ENCODE results near the gene ARHGAP42. TPM values are rescaled to one million over a fixed set of nuclear protein-coding genes. Genes with fewer than 3 reads are reported as not detected.

The ARHGAP42 gene
- total and polyA plus RNA-seq, 2 of the 4 experiments (the other 2 are of a cell fraction) = 2.9 to 7.3 TPM

- in situ Hi-C loops (cut with MboI; ENCODE audit: low sequenced_read_pairs) = no loop called here
- H3K36me3 ChIP-seq (ENCODE audit: control insufficient read depth, insufficient read depth, low read length) = 0 out of 2 replicates have a peak, but pooled peaks cover 3% of the 10 kb centered on the region
- H2BK120ac ChIP-seq (ENCODE audit: low read depth, low read length) = no peak overlapping the region
- no peak overlapping the region for H4K8ac ChIP-seq (ENCODE audit: low read depth in 2 of 2, low read length in 2 of 2)
- H2BK5ac ChIP-seq (ENCODE audit: low read depth, low read length, poor library complexity, severe bottlenecking) = no peak overlapping the region
- no peak overlapping the region for H2BK20ac ChIP-seq (ENCODE audit: low read depth, low read length)
- no peaks in the 10 kb centered on the region for H3K27me3 ChIP-seq (ENCODE audit: control insufficient read depth, insufficient read depth, low read length)
- H3K4ac ChIP-seq (ENCODE audit: low read depth, low read length) = no peak overlapping the region
- WGBS, 2 experiments (ENCODE audit: extremely low coverage in 2 of 2, insufficient read length in 1 of 2) = no CpG with 5 or more reads among the region's 1 CpG
- dilution Hi-C loops (cut with HindIII; ENCODE audit: low sequenced_read_pairs, unreplicated experiment) = no loop called here
- no peaks in the 10 kb centered on the region for H3K9me1 ChIP-seq (ENCODE audit: insufficient read depth, low read length)
- no peak overlapping the region for H3K4me3 ChIP-seq (ENCODE audit: insufficient read depth, low read depth, low read length)
- ChIA-PET CTCF (no interaction called here), POLR2A (ENCODE audit: unreplicated experiment) (no interaction called here)
- H3K56ac ChIP-seq (ENCODE audit: extremely low read depth, insufficient read depth, low read length) = no peak overlapping the region
- H3K14ac ChIP-seq (replicated peaks; ENCODE audit: low read depth, low read length) = no peak overlapping the region
- DNase-seq (peak; percentile 2), ATAC-seq (ENCODE audit: low read depth) (no peak; the same call in 1 of the 2 replicates)
- no peak overlapping the region for H3K4me2 ChIP-seq (ENCODE audit: low read depth, low read length)
- no peaks in the 10 kb centered on the region for H4K20me1 ChIP-seq (ENCODE audit: insufficient read depth, low read length)
- no peak overlapping the region for H3K18ac ChIP-seq (ENCODE audit: low read depth, low read length)
- no peak overlapping the region for H3K27ac ChIP-seq (ENCODE audit: insufficient read depth, low read length)
- no peak overlapping the region for H2AFZ ChIP-seq (replicated peaks; ENCODE audit: low read length, poor library complexity)
- H2BK15ac ChIP-seq (ENCODE audit: low read depth, low read length) = no peak overlapping the region
- H3K9me3 ChIP-seq (ENCODE audit: control insufficient read depth, insufficient read depth, low read length) = no peaks in the 10 kb centered on the region
- no peak overlapping the region for H3K9ac ChIP-seq (ENCODE audit: low read depth, low read length)
- no peak overlapping the region for H2AK5ac ChIP-seq (ENCODE audit: low read depth, low read length)
- H4K91ac ChIP-seq (ENCODE audit: insufficient read depth, low read depth, low read length) = no peak overlapping the region
- no peaks in the 10 kb centered on the region for H3K4me1 ChIP-seq (ENCODE audit: control insufficient read depth, insufficient read depth, low read length)
- no peaks in the 10 kb centered on the region for H3K79me1 ChIP-seq (ENCODE audit: low read depth in 1 of 2, low read length in 2 of 2)
- no peak overlapping the region for H4K5ac ChIP-seq (ENCODE audit: low read depth, low read length)
- no peak overlapping the region for H2AK9ac ChIP-seq (replicated peaks; ENCODE audit: low read depth, low read length, poor library complexity)
- TF ChIP-seq, protein P1, sequence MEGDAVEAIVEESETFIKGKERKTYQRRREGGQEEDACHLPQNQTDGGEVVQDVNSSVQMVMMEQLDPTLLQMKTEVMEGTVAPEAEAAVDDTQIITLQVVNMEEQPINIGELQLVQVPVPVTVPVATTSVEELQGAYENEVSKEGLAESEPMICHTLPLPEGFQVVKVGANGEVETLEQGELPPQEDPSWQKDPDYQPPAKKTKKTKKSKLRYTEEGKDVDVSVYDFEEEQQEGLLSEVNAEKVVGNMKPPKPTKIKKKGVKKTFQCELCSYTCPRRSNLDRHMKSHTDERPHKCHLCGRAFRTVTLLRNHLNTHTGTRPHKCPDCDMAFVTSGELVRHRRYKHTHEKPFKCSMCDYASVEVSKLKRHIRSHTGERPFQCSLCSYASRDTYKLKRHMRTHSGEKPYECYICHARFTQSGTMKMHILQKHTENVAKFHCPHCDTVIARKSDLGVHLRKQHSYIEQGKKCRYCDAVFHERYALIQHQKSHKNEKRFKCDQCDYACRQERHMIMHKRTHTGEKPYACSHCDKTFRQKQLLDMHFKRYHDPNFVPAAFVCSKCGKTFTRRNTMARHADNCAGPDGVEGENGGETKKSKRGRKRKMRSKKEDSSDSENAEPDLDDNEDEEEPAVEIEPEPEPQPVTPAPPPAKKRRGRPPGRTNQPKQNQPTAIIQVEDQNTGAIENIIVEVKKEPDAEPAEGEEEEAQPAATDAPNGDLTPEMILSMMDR (conservative IDR thresholded peaks at IDR 0.05; ENCODE audit: low read depth, low read length) = no peak
- TF ChIP-seq CEBPB (IDR thresholded peaks at IDR 0.05; ENCODE audit: low read depth, low read length) = peak; percentile 26; the same call in 1 of the 2 replicates
- BruUV-seq (replicated peaks) = no TSS peak
- intact Hi-C loops (cut with micrococcal nuclease) = no loop called here
- H3K23ac ChIP-seq (ENCODE audit: low read depth, low read length) = no peak overlapping the region
Measured at GRCh38 chr11:100965346-100965745, 278.3 kb downstream of the ARHGAP42 start.

Measured in IMR-90 (cell line).